ENCODE data around the gene DENND2D.

DENND2D gene

DNA sequence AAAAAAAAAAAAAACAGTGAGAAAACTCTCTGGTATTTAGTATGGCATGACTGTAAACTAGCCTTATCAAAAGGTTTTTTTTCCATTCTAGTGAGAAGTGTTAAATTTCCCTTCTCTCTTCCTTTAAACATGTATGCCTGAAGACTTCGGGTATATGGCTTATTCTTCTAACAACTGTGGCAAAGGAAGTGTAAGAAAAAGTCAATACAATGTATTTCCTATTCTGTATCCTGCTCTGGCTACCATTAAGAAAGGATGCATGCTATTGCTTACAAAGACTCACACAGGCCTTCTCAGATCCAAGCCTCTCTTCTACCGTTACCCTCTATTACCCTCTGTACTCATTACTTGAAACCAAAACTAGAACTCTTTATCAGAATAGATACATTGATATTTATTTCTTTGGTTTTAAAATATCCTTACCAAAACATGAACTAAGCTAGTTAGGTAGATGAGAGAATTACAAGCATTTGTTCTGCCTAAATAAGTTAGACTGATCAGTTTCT is 52.0 kb downstream of the DENND2D start:
- no peak for TF ChIP-seq CTCF (IDR thresholded peaks at IDR 0.05; ENCODE audit: low read depth, low read length)
- no peak for DNase-seq (ENCODE audit: extremely low read depth, low read depth)

GRCh38 chr1:111147948-111148347 is 52.5 kb downstream of the DENND2D start:
- TF ChIP-seq CTCF (IDR thresholded peaks at IDR 0.05; ENCODE audit: low read depth, low read length): no peak
- DNase-seq (ENCODE audit: extremely low read depth, low read depth): no peak

DNA sequence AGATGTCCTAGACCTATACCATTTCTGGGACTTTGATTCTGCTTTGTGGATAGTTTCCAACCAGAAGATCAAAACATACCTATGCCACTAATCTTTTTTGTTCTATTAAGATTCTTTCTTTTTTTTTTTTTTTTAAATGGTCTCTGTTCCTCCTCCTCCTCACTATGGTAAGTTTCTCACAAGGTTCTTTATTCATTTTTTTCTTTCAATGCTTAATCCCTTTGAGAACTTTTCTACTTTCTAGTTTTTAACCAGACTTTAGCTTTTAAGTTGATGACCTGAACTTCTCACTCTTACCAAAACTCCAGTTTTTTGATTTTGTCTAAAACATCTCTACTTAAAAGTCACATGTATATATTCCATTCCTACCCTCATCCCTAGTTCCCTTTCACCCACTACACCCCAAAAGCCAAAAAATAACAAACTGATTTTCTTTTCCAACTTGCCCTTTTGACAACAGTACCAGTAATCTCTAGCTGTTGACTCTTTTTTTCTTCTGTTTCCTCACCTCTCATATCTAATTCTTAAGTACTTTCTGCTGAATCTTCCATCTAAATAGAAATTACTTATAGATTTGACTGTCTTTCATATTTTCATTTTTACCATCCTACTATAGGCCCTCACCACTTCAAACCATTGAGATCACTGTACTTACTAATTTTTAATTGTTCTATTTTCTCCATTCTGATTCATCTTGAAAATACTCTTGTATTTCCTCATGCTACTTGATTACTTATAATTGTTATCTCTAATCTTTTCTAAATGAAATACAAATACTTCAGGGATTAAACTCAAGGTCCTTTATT is 54.3 kb downstream of the DENND2D start:
- TF ChIP-seq CTCF (IDR thresholded peaks at IDR 0.05; ENCODE audit: low read depth, low read length): no peak

GRCh38 chr1:111145542-111145941 is 54.9 kb downstream of the DENND2D start:
- TF ChIP-seq CTCF (IDR thresholded peaks at IDR 0.05; ENCODE audit: low read depth, low read length): no peak
- DNase-seq (ENCODE audit: extremely low read depth, low read depth): no peak

More for the DNA sequence above, 54.3 kb downstream of the DENND2D start:
- no peak for DNase-seq (ENCODE audit: extremely low read depth, low read depth)

DNA sequence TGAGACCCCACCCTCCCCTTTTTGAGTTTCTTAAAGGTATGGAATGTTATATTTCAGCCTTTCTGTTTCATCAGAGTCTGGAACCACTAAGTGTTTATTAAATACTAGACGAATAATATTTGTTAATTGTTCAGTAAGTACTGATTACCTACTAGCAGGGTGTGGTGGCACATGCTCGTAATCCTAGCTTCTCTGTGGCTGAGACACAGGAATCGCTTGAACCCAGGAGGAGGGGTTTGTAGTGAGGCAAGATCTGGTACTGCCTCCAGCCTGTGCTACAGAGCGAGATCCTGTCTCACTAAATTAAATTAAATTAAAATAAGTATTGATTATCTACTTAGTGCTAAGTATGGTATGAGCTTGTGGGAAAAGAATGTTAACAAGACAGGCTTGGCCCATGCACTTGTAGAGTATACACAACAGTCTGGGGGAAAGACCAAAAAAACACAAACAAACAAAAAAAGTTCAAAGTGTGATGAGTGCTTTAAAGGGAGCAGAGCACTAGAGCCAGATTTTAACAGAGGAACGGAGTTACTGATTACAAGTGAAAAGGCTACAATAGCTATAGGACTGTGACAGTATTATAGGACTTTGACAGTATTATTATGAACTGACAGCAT is 58.0 kb downstream of the DENND2D start:
- no peak for TF ChIP-seq CTCF (IDR thresholded peaks at IDR 0.05; ENCODE audit: low read depth, low read length)
- DNase-seq (ENCODE audit: extremely low read depth, low read depth): no peak

DNA sequence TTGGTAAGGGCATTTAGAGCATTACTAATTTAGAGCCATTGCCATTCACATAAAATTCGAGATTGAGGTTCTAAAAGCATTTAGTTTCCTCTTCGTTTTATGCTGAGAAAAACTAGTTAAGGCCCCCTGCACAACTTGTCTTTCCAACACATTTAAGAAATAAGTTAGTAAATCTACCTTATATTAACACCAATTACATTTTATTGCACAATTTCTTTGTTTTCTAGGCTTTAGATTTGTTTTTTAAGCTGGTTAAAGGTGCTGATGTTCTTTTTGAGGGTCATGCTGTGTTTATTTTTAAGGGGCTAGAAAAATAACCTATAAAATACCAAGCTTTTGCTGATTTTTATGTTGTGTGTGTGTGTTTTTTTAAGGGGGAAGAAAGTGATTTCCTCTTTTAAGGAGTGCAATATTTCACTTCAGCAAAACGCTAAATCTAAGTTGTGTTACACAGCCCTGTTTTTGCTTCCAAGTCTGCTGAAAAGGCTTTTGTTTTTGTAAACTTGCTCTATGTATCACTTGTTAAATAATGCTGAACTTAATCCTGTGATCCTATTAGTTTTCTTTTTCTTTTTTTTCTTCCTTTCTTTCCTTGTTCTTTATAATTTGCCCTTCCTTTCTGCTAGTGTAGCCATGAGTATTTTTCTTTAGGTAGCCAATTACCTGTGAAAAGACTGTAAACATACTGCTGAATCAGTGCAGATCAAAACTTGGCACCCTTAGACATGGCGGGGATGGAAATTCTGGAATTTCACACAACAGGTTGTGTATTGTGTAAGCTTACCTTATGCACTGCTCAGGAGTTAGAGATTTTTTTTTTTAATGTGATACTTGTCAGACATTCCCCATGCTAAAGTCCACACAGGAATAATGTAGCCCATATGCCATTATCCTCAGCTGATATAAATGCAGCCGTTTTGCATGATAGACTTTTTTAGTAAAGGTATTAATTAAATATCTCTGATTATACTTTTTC is 58.9 kb downstream of the DENND2D start:
- TF ChIP-seq CTCF (IDR thresholded peaks at IDR 0.05; ENCODE audit: low read depth, low read length): no peak
- no peak for DNase-seq (ENCODE audit: extremely low read depth, low read depth)

Measured in AG09319 (cell line).